Esophagus (tissue), 2 donors: ENCODE data around the gene RABGAP1L. TPM values are rescaled to one million over a fixed set of nuclear protein-coding genes. Genes with fewer than 3 reads are reported as not detected.

Experiments
- H3K27ac ChIP-seq, 2 donors: one replicate each; pipeline ENCODE4 v1.5.1; 2013; ENCODE audit warnings: low read depth in 2 of 2, mild to moderate bottlenecking in 2 of 2, inconsistent platforms in 1 of 2, low read length in 1 of 2, moderate library complexity in 1 of 2
- H3K27me3 ChIP-seq, 2 donors: one replicate each; pipeline ENCODE4 v1.6.1; 2013; ENCODE audit warnings: low read length in 2 of 2, control low read depth in 1 of 2, mild to moderate bottlenecking in 1 of 2; ENCODE audit not compliant: insufficient read depth in 2 of 2, control insufficient read depth in 1 of 2
- H3K36me3 ChIP-seq, 2 donors: one replicate each; pipeline ENCODE4 v1.6.1; 2013; ENCODE audit warnings: low read length in 1 of 2; ENCODE audit not compliant: control insufficient read depth in 2 of 2, insufficient read depth in 2 of 2
- H3K4me1 ChIP-seq, 2 donors: one replicate each; pipeline ENCODE4 v1.6.1; 2013; ENCODE audit warnings: low read length in 1 of 2; ENCODE audit not compliant: control insufficient read depth in 2 of 2, insufficient read depth in 2 of 2
- H3K4me3 ChIP-seq, 2 donors: one replicate each; pipeline ENCODE4 v1.5.1; 2013; ENCODE audit warnings: low read length in 2 of 2, mild to moderate bottlenecking in 2 of 2, low read depth in 1 of 2, moderate library complexity in 1 of 2
- H3K9me3 ChIP-seq, 2 donors: one replicate each; pipeline ENCODE4 v1.6.1; 2013; ENCODE audit warnings: mild to moderate bottlenecking in 2 of 2, low read depth in 1 of 2, low read length in 1 of 2, moderate library complexity in 1 of 2; ENCODE audit not compliant: control insufficient read depth in 2 of 2, insufficient read depth in 1 of 2
- WGBS, 2 donors: extraction: QIAGEN DNeasy Blood & Tissue Kit; methylation state at CpG; one replicate each; pipeline ENCODE4 v1.1.7; 2013; 5-methylcytosine and 5-hydroxymethylcytosine counted together
- polyA plus RNA-seq, 2 donors: library from polyadenylated mRNA; stranded (reverse); fragments of 200-250 nt; gene quantifications; one replicate each; pipeline ENCODE4 v1.2.3, GENCODE V29; 2013
- donor health status: healthy with polysubstance abuse.
- donor health status: Bipolar disorder and iron deficiency.

RABGAP1L gene
- polyA plus RNA-seq, 2 donors: 9.2 to 13.0 TPM

DNA sequence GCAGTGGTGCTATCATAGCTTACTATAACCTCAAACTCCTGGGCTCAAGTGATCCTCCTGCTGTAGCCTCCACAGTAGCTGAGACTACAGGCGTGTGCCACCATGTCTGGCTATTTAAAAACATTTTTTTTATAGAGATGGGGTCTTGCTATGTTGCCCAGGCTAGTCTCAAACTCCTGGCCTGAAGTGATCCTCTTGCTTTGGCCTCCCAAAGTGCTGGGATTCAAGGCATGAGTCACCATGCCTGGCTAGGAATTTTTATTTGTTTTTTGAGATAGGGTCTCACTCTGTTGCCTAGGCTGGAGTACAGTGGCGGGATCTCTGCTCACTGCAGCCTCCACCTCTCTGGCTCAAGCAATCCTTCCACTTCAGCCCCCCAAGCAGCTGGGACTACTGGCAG lies 8.8 kb upstream of the RABGAP1L start:
- Histone ChIP-seq H3K4me1 (no peaks in the 10 kb centered on the region), H3K36me3 (no peaks in the 10 kb centered on the region), H3K9me3 (no peaks in the 10 kb centered on the region), H3K27me3 (no peaks in the 10 kb centered on the region), H3K27ac (no peak overlapping the region), H3K4me3 (no peak overlapping the region)
- WGBS, 2 donors: 94 to 96% methylated on average over 2 of the region's 2 CpGs

DNA sequence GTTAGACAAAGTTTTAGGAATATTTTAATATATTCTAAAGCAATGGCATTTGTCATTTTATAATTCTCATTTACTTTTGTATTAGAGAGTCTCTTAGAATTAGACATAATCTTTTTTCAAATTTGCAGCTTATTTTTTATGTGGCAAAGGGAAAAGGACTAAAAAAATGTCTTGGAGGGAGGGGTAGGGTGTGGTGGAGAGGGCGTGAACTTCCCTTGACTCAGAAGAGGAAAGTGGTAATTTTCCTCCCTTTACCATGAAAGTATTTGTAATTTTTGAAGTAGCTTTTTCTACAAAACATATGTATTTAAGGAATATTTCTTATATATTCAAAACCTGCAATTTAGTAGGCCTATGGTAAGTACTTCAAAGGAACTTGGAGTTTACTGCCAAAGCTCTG lies 6.9 kb upstream of the RABGAP1L start:
- H3K4me3 ChIP-seq: no peak overlapping the region
- H3K36me3 ChIP-seq: no peaks in the 10 kb centered on the region
- no peaks in the 10 kb centered on the region for H3K9me3 ChIP-seq
- 69% methylated on average over 1 of the region's 1 CpG for WGBS, 2 donors
- no peak overlapping the region for H3K27ac ChIP-seq
- no peaks in the 10 kb centered on the region for H3K4me1 ChIP-seq
- no peaks in the 10 kb centered on the region for H3K27me3 ChIP-seq

DNA sequence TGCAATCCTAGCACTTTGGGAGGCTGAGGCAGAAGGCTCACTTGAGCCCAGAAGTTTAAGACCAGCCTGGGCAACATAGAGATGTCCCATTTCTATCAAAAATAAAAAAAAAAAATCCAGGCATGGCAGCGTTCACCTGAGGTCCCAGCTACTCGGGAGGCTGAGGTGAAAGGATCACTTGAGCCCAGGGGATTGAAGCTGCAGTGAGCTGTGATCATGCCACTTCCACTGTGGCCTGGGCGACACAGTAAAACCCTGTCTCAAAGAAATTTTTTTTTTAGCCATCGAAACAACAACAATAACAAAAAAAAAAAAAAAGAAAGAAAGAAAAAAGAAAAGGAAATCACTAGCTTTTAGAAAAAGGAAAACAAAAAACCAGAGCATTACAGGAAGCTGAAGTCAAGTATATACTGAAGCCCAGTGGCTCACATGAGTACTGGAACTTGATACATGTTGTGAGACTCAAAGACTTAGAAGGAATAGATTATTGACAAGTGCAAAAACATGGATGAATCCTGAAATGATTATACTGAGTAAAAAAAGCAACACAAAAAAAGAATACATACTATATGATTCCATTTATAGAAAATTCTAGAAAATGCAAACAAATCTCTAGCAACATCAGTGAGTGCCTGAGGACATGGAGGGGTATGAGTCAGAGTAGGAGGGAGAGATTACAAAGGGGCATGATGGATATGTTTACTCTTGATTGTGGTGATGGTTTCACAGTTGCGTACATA lies 6.1 kb upstream of the RABGAP1L start:
- Histone ChIP-seq H3K27ac (no peak overlapping the region), H3K9me3 (no peaks in the 10 kb centered on the region), H3K4me3 (no peak overlapping the region), H3K36me3 (no peaks in the 10 kb centered on the region), H3K27me3 (no peaks in the 10 kb centered on the region), H3K4me1 (no peaks in the 10 kb centered on the region)
- 66 to 71% methylated on average over 5 of the region's 5 CpGs for WGBS, 2 donors

DNA sequence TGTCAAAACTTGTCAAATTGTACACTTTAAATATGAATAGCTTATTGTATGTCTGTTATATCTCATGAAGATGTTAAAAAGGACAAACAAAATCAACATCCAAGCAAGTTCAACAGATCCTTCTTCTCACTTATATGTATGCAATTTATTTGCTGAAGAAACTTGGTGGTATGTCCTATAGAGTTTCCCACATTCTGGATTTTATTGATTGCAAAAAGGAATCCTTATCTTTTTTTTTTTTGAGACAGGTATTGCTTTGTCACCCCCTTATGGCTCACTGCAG lies 5.6 kb upstream of the RABGAP1L start:
- H3K27ac ChIP-seq: no peak overlapping the region

DNA sequence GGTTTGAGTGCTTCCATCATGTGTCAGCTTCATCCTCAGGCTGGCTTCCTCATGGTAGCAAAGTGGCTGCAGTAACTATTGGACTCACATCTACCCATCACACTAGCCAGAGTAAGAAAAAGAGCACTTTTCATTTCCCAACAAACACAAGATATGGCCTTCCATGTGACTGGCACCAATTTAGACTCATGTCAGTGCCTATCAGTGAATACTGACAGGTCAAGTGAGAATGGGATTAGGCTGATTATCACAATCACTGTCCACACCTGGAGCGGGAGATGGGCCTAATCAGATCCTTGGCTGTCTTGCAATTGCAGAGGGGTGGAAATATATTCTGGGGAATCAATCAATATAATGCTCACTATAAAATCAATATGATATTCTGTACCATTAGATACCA lies 2.9 kb upstream of the RABGAP1L start:
- Histone ChIP-seq H3K4me3 (no peak overlapping the region), H3K36me3 (no peaks in the 10 kb centered on the region), H3K27me3 (no peaks in the 10 kb centered on the region), H3K4me1 (peaks cover 0 to 2% of the 10 kb centered on the region in 2 donors), H3K9me3 (no peaks in the 10 kb centered on the region), H3K27ac (no peak overlapping the region)
- 96 to 100% methylated on average over 1 of the region's 1 CpG for WGBS, 2 donors

More for the DNA sequence above, 5.6 kb upstream of the RABGAP1L start:
- Histone ChIP-seq H3K27me3 (no peaks in the 10 kb centered on the region), H3K4me3 (no peak overlapping the region), H3K36me3 (no peaks in the 10 kb centered on the region), H3K4me1 (no peaks in the 10 kb centered on the region), H3K9me3 (no peaks in the 10 kb centered on the region)

DNA sequence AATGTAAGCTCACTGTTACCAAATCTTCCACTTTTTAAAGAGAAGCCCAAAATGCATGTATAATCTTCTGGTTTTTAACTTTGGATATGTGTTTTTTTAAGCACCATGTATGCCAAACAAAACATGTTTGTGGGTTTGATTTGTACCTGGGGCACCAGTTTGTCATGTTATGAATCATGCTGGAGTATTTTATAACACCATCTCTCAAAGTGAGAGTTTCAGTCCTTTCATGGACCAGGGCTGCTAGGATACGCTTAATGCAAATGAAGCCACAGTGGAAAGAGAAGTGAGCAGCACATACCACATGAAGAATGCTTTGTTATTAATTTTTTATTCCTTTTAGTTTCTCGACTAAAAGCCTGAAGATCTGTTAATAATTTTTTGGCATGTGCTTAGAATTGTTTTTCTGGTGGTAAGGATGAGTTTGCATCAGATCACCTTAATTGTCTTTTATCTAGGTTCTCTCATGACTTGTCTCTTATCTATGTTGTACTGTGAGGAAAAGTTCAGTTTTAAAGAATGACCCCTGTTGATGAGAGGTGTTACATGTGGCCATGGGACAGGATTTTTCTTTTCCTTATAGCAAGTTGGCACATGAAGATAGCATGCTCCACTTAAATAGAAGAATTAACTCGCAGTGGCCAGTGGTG lies 2.0 kb upstream of the RABGAP1L start:
- H3K9me3 ChIP-seq: no peaks in the 10 kb centered on the region
- 54 to 59% methylated on average over 3 of the region's 3 CpGs for WGBS, 2 donors
- no peaks in the 10 kb centered on the region for H3K36me3 ChIP-seq
- H3K27me3 ChIP-seq: no peaks in the 10 kb centered on the region
- H3K4me1 ChIP-seq: peaks cover 0 to 2% of the 10 kb centered on the region in 2 donors
- H3K27ac ChIP-seq: no peak overlapping the region
- no peak overlapping the region for H3K4me3 ChIP-seq

DNA sequence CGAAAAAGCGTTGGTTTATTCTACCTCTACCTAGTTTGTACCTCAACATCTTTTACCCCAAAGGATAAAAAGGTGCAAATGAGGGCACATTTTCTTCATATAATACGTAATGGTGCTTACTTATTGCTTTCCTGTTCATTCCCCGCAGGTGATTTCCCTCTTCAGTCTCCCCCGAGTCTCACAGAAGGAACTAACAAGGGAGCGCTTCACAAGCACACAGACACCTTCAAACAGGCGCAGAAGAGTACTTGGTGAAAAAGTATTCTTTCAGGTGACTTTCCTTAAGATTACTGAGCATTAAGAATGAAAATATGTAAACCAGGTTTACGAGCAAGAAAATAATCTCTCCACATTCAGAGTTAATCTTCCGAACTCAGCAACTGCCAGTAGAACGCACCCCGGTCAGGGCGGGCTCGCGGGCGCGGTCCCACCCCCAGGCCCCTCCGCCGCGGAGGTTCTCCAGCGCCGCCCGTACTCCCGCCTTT lies 511 bp upstream of the RABGAP1L start:
- WGBS, 2 donors: 1 to 2% methylated on average over 23 of the region's 23 CpGs
- Histone ChIP-seq H3K36me3 (no peaks in the 10 kb centered on the region), H3K4me1 (peaks cover 0 to 2% of the 10 kb centered on the region in 2 donors), H3K27ac (peak overlapping the region; percentile 87 to 95), H3K4me3 (peak overlapping the region; percentile 85 to 97), H3K9me3 (no peaks in the 10 kb centered on the region), H3K27me3 (no peaks in the 10 kb centered on the region)

DNA sequence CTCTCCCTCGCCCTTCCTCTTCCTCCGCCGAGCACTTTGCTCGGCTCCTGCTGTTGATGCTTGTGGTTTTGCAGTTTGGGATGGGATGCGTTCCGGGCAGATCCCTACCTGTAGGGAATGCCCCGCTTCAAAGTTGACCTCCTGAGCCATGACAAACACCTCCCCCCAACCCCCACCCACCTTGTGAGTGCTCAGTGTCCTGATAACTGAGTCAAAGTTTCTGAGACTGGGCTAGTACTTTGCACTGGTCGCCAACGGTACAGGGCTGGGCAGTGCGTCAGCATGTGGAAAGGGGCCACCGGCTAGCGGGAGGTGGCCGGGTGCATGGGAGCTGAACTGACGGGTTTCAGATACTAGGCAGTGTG lies 771 bp downstream of the RABGAP1L start:
- Histone ChIP-seq H3K4me1 (peaks cover 0 to 2% of the 10 kb centered on the region in 2 donors), H3K27me3 (no peaks in the 10 kb centered on the region), H3K4me3 (peak overlapping the region; percentile 85 to 97), H3K36me3 (no peaks in the 10 kb centered on the region), H3K9me3 (no peaks in the 10 kb centered on the region), H3K27ac (peak overlapping the region; percentile 87 to 95)
- WGBS, 2 donors: 1% methylated on average over 14 of the region's 14 CpGs

DNA sequence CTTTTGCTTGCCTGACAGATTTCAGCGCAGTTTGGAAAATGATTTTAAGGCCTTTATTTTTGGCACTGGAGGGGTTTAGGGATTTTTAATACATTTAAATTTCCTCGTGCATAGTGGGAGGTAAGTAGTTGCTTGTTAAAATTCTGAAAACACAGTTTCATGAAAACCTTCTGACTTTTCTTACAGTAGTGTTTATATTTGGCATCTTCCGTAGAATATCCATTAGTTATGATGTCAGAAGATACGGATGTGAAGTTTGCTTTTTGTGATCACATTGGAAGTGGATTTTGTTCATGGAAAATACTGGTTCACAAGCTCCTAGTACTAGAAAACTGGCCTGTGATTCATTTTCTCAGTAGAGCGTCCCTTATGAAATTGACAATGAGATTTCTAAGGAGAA lies 1.3 kb downstream of the RABGAP1L start:
- no peak overlapping the region for H3K27ac ChIP-seq
- peak overlapping the region in 1 of 2 donors; percentile 85 for H3K4me3 ChIP-seq
- H3K4me1 ChIP-seq: peaks cover 0 to 2% of the 10 kb centered on the region in 2 donors
- no peaks in the 10 kb centered on the region for H3K36me3 ChIP-seq
- H3K9me3 ChIP-seq: no peaks in the 10 kb centered on the region
- H3K27me3 ChIP-seq: no peaks in the 10 kb centered on the region
- 52 to 59% methylated on average over 5 of the region's 5 CpGs for WGBS, 2 donors

DNA sequence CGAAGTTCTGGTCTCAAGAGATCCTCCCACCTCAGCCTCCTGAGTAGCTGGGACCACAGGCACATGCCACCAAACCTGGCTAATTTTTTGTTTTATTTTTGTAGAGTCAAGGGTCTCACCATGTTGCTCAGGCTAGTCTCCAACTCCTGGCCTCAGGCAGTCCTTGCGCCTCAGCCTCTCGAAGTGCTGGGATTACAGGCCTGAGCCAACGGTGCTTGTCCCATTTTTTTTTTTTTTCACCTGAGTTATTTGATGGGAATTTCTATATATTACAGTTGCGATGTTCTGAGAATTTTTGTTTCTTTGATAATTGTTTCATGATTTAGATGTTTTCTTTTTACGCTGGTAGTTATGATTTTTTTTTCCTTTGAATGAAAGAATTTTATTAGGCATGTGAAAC lies 2.5 kb downstream of the RABGAP1L start:
- WGBS, 2 donors: 85 to 87% methylated on average over 6 of the region's 6 CpGs
- H3K4me1 ChIP-seq: peaks cover 0 to 2% of the 10 kb centered on the region in 2 donors
- H3K36me3 ChIP-seq: no peaks in the 10 kb centered on the region

More for the DNA sequence above, 2.5 kb downstream of the RABGAP1L start:
- H3K27ac ChIP-seq: no peak overlapping the region
- no peak overlapping the region for H3K4me3 ChIP-seq
- H3K27me3 ChIP-seq: no peaks in the 10 kb centered on the region
- no peaks in the 10 kb centered on the region for H3K9me3 ChIP-seq
